ENCODE measurements around the gene PRSS53.
"Not testable (repeated sequence)": the region's sequence is repeated elsewhere in the genome, so short reads cannot be mapped to it uniquely, and the experiment has no call there.

The PRSS53 gene

GRCh38 chr16:31088459-31089183 lies at the start of gene PRSS53:
TSS of gene PRSS53 (minus strand) at chr16:31088943. CDS start at chr16:31088809, 134 bp downstream.
- no peak for DNase-seq (ENCODE audit: low spot score)

GRCh38 chr16:31136822-31137499 lies 48.2 kb upstream of the PRSS53 start:
- DNase-seq (ENCODE audit: low spot score), result not testable (repeated sequence)

DNA sequence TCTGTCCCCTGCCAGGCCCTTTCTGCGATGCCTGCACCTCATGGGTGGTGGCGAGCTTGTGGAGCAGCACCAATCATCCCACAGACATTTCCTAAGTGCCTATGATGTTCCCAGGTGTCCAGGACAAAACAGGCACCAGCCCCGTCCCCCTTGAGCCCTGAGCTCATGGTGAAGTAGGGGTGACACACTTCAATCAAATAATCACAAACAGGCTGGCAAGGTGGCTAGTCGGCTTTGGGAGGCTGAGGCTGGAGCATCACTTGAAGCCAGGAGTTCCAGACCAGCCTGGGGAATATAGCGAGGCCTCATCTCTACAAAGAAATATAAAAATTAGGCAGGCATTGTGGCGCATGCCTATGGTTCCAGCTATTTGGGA lies 47.5 kb upstream of the PRSS53 start:
- no peak for DNase-seq (ENCODE audit: low spot score)

- DNase-seq (ENCODE audit: low spot score), result no peak
Measured at GRCh38 chr16:31135535-31136286, 47.0 kb upstream of the PRSS53 start, which contains the start of gene PRSS8. TSS of gene PRSS8 (minus strand) at chr16:31135727. CDS start at chr16:31135498, 229 bp downstream.

GRCh38 chr16:31134625-31135534 lies 46.1 kb upstream of the PRSS53 start:
- no peak for DNase-seq (ENCODE audit: low spot score)

DNA sequence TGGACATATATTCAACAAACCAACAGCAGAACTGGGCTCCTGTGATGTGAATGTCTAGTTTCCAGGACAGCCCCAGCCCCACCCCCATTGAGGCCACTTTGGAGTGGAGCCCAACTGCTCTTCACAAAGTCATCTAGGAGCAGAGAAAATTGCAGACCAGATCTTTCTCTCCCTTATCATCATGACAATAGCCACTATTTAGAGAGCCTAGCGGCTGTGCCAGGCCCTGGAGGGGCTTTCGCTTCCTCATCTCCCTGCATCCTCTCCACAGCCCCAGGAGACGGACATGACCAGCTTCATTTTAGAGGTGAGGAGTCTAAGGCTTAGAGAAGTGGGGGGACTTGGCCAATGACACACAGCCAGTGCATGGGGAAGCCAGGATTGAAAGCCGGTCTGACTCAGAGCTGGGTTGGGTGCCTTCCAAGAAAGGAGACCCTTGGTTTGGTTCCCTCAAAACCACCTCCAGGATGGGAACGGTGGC lies 45.4 kb upstream of the PRSS53 start:
- no peak for DNase-seq (ENCODE audit: low spot score)

DNA sequence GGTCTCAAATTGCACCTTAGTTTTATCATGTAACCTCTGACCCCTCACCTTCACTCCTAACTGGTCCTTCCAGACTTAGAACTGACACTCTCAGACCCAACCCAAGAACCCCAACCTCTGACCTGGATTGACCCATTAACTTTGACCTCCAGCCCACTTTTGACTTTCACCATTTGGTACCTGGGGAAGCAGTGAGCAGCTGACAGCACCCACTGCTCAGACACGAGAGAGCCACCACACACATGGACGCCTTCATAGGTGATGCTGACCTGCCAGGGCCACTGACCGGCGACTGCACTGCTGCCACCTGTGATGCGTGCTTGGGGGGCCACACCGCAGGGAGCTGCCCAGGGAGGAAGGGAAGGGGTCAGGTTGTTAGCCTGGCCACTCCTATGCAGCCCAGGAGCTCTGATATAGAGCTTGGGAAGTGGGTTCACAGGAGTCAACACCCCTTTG lies 44.3 kb upstream of the PRSS53 start:
- no peak for DNase-seq (ENCODE audit: low spot score)

DNA sequence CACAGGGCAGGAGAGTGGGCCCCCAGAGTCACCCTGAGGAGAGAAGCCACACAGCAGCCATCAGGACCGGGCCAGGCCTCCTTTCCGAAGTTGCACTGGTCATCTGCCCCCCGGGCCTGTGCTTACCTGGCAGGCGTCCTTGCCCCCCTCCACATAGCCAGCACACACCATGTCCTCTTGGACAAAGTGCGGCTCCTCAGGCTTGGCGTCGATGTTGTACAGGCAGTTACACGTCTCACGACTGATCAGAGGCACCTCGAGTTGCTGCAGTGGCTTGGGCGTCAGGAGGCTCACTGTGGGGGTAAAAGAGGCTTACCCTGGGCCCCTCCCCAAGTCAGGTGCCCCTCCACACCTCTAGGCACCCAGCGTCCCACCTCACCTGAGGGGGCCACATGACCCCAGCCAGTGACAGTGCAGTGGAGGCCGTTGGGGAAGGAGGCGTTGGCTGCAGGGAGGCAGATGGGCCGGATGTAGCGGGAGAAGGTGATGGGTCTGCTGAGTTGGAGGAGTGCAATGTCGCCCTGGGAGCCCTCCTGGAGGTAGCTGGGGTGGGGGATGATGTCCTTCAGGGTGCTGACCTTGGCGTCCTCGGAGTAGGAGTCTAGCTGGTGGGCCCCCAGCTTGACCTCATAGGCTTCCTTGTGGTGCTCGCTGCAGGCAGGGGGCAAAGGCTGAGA lies 43.7 kb upstream of the PRSS53 start:
- DNase-seq (ENCODE audit: low spot score), result no peak

DNA sequence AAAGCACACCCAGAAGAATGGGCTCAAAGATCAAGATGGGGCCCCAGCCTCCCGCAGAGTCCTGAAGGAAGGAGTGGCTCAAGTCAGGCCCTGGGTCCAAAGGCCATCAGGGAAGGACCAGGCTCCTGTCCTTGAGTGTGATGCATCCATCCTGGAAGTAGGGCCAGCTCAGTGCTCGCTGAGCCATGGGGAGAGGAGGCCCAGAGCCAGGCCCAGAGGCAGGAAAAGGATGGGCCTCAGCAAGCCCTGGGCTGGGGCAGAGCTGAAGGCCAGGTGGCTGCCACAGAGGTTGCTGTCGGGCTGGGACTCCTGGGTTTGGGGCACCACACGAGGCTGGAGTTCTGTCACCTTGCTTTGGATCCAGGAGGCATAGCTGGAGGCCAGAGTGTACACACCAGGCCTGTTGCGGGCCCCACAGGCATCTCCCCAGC lies 43.1 kb upstream of the PRSS53 start:
- no peak for DNase-seq (ENCODE audit: low spot score)

- no peak for DNase-seq (ENCODE audit: low spot score)
Measured at GRCh38 chr16:31131416-31131815, 42.7 kb upstream of the PRSS53 start.

GRCh38 chr16:31130899-31131298 lies 42.2 kb upstream of the PRSS53 start:
- no peak for DNase-seq (ENCODE audit: low spot score)

DNA sequence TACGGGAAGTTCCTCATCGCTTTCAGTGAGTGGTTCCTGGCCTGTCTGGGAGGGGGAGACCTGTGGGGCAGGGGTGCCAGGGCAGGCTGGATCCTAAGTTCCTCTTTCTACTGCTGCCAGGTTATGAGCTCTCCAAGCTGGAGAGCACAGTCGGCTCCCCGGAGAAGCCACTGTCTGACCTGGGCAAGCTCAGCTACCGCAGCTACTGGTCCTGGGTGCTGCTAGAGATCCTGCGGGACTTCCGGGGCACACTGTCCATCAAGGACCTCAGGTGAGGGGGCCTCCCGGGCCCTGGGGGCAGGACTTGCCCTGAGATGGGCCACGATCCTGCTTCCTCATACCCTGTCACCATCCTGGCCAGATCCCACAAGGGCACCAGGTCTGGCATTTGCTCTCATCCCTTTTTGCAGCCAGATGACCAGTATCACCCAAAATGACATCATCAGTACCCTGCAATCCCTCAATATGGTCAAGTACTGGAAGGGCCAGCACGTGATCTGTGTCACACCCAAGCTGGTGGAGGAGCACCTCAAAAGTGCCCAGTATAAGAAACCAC lies 41.7 kb upstream of the PRSS53 start:
- DNase-seq (ENCODE audit: low spot score), result no peak

DNA sequence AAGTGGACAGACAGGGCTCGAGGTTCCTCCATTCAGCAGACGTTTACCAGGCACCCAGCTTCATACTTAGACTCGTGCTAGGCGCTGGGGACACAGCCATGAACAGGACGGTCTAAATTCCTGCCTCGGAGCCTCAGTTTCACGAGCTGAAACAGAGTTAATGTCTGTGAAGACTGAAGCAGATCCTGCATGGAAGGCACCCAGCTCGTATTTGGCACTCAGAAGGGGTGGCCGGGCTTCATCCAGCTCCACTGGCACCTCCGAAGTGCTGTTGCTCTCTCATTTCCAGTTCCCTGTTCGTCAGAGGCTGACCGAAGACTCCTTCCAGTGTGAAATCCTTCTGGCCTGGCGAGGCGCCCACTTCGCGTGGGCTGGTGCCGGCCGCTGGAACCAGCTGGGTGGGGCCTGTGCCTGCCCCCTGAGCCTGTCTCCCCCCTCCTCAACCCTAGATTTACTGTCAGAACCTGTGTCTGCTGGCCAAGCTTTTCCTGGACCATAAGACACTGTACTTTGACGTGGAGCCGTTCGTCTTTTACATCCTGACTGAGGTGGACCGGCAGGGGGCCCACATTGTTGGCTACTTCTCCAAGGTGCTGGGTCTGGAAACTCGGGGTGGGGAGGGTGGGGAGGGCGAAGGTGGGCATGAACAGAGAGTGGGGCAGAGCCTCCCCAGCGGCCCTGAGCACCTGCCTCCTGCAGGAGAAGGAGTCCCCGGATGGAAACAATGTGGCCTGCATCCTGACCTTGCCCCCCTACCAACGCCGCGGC lies 41.0 kb upstream of the PRSS53 start:
- no peak for DNase-seq (ENCODE audit: low spot score)

- no peak for DNase-seq (ENCODE audit: low spot score)
Measured at GRCh38 chr16:31128711-31129567, 40.2 kb upstream of the PRSS53 start.

DNA sequence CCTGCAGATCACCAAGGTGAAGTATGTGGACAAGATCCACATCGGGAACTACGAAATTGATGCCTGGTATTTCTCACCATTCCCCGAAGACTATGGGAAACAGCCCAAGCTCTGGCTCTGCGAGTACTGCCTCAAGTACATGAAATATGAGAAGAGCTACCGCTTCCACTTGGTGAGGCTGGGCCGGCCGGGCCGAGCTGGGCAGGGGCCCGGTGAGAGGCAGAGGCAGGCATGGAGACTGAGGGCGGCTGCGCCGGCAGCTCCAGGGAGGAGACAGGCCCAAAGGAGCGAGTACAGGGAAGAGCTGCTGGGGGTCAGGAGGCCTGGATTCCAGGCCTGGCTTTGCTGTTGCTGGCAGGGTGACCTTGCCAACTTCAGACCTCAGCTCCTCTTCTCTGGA lies 38.4 kb upstream of the PRSS53 start:
- no peak for DNase-seq (ENCODE audit: low spot score)

DNA sequence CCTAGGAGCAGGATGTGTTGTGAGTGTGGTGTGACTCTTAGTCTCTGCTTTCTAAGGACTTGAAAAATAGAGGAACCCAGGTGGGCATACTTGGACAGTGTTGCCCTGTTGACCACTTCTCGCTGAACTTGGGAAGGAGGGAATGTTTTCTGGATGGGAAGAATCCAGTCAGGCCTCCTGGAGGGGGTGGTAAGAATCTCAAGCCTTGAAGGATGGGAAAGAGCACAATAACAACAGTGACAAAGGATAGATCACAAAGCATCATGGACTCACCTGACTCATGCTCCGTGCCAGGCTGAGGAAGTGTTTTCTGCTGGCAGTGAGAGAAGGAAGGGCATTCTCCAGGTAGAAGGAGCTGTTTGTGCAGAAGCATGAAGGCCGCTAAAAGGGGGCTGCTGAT lies 37.1 kb upstream of the PRSS53 start:
- DNase-seq (ENCODE audit: low spot score), result no peak

- no peak for DNase-seq (ENCODE audit: low spot score)
Measured at GRCh38 chr16:31120129-31120528, 31.4 kb upstream of the PRSS53 start.

DNA sequence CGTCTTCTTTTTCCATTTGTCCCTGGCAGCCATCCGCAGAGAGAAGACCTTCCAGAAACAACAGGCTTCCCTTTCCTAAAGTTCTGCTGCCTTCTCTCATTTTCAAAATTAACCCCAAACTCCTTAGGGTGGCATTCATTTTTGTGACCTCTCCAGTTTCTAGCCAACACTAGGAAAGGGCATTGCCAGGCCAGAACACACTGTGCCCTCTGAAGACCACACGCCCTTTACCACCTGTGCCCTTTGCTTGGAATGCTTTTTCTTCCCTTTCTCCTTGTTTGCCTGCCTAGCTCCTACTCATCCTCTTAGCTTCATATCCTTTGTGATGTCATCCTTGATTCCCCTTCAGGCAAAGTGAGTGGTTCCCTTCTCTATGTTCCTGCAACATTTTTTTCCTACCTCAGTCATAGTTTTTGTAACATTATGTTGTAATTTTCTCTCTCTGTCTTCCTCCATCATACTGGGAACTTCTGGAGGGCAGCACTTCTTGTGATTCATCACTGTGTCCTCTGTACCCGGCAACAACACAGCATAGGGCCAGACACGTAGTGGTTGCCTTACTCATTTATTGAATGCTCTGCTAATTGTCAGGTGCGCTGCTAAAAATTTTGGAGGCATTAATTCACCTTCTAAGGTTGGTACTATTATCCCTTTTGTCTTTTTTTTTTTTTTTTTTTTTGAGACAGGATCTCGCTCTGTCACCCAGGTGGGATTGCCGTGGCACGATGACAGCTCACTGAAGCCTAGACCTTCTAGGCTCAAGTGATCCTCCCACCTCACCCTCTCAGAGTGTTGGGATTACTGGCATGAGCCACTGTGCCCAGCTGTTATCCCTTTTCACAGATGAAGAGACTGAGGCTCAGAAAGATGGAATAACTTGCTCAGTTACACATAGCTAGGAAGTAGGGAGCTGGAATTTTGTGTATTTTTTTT lies 29.7 kb upstream of the PRSS53 start:
- no peak for DNase-seq (ENCODE audit: low spot score)

Data from germinal center (tissue), 1 donor.